C1 segment of cervical spinal cord (tissue), 14 donors: Measurements from ENCODE around the gene PRKAG1.
A peak's percentile ranks its signal among the peaks of the same experiment; 100 is the strongest.

Source experiments
- DNase-seq, 14 donors: peaks; one replicate each; lab custom pipeline; 2025; lab: John Stamatoyannopoulos, UW

PRKAG1 gene

GRCh38 chr12:49031573-49032161 is 13.1 kb upstream of the PRKAG1 start:
- no peak for DNase-seq

DNA sequence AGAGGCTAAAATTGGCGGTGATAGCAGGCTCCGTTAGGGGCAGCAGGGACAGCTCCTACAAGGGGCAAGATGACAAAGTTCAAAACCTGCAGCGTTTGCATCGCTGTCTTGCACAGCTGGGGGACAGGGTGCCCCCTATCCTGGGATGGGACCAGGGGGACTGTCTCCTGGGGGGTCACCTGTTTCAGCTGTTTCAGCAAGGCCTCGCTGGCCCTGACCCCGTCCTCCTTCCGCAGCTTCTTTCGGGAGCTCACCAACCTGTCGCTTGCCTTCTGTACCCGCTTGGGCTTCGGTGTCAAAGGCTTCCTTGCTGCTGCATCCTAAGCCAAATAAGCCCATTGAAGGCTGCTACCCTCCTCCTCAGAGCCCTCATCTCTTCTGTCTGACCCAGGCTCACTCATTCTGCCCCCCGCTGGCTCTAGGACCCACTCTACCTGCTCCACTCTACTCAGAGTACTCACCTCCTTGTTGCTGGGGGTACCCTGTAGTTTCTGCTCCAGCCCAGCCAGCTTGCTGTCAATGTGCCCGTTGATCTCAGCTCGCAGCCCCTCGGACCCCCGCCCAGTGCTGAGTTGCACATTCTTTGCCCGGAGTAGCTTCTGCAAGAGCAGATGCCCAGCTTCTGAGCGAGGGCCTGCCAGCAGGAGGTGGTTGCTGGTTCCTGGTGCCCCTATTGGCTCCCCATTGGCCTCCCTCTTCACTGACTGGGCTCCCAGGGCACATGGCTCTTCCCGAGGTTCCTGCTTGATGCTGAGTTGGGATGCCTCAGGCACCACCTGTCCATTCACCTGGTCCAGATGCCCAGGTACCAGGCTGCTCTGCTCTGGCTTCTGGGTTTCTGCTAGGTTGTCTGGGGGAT is 12.4 kb upstream of the PRKAG1 start:
- DNase-seq = no peak

DNA sequence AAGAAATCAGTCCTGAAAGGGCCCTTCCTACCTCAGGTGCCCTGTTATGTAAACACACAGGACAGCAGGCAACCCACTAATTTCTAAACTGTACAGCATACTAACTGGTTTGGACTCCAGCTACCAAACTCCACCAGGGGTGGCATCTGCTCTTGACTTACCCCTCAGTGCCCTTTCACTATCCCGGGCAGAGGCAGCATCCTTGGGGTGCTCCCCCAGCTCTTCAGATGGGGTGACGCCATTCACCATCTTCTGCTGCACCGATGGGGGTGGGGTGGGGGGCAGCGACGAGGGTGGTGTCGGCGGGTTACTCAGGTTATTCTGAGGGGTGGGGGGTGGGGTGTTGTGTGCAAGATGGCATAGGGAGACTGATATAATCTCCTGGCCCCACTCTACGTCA is 11.5 kb upstream of the PRKAG1 start:
- no peak for DNase-seq

- no peak for DNase-seq
Measured at GRCh38 chr12:49028666-49029275, 10.2 kb upstream of the PRKAG1 start.

GRCh38 chr12:49027846-49028555 is 9.4 kb upstream of the PRKAG1 start:
- DNase-seq = no peak

DNA sequence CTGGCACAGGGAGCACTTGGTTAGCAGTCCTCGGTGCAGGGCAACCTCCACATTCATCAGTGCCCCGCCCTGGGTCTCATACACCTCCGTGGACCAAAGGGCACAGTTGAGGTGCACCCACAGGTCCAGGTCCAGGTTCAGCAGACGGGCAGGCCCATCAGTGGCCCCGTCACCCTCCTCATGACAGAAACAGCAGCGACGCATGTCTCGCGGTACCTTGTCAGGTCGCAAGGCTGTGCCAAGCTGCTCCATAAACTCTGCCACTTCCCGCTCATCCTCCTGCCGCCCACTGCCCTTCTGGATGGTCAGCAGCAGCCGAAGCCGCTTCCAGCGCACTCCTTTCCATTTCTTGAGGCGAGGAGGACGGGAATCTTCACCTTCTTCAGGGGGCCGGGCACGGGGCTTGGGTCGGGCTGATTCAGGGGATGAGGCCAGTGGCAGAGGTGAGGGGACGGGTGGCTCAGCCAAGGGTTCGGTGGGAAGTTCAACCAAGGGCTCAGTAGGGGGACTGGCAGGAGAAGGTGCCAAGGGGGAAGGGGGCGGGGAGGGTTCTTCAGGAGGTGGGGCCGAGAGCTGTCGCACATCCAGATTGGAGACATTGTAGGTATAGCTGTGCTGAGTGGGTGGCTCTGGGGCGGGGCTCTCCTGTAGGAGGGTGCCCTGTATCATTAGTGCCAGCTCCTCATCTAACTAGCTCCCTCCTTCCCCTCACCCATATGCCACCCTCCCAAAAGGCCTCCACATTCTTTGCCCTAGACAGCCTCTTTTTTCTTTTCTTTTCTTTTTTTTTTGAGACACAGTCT is 8.3 kb upstream of the PRKAG1 start:
- no peak for DNase-seq

DNA sequence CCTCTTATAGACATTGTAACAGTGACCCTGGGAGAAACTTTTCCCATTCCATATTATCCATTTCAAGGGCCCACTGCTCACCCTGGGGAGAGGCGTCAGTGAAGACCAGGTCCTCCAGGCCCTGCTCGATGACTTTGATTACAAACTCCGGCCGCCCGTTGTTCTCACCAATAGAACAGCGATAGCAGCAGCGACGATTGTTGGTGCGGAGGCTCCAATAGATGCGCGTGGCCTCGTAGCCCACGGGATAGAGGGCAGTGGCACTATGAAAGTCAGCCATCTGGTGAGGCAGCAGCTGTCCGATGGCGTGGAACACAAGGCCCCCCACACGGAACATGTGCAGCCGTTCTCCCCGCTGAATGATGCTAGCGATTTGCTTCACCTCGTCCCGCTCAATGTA is 7.5 kb upstream of the PRKAG1 start:
- no peak for DNase-seq

DNA sequence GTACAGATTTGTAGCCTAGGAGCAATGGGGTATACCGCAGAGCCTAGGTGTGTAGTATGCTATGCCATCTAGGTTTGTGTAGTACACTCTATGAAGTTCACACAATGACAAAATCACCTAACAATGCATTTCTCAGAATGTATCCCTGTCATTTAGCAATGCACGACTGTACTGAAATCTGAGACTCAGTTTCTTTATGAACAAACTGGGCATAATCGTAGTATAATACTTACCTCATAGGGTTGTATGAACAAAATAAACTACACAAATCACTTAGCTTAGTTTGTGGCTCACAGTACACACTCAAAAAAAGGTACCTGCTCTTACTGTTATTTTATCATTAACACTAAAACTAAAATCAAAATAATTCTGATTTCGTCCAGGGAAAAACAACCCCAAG is 6.9 kb upstream of the PRKAG1 start:
- DNase-seq = no peak

GRCh38 chr12:49024543-49024942 is 6.0 kb upstream of the PRKAG1 start:
- no peak for DNase-seq

DNA sequence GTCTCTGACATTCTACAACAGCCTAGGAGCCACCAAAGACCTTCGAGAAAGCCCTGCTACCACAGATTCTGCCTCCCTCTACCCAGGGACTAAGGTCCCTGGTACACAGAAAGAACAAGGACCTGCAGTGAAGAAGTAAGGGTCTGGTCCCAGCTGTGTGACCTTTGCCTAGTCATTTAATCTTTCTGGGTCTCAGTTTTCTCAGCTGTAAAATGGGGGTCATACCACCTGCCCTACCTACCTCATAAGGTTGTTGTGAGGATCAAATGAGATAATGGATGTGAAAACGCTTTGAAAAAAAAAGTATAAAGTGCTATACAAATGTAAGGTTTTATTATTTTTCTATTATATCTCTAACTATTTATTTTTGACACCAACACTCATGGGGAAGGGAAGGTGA is 5.2 kb upstream of the PRKAG1 start:
- DNase-seq = no peak

DNA sequence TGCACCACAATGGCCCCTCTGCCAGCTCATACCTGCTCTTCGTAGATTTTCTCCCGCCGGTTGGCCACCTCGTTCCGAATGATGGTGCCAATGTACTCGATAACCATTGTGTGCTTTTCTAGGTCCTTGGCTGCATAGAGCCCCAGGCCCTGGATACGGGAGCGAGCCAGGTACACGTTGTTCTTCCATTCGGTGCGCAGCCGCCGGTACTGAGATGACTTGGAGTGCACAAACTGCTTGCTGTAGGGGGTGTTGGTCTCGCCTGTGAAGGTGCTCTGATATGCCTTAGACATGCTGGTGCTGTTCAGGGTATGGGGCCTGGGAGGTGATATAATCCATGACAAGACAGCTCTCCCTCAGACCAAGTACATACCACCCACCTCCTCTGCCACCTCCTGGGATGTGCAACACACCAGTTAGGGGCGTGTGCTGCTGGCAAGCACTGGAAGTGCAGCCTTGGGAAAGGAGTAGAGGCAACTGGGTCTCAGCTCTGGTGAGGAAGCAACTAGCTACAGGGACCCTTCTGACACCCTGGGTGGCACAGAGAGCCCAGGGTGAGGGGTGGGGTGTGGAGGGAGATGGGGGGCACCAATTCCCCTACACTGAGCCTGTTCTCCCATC is 4.1 kb upstream of the PRKAG1 start:
- DNase-seq = no peak

- no peak for DNase-seq
Measured at GRCh38 chr12:49021292-49021915, 2.8 kb upstream of the PRKAG1 start.

DNA sequence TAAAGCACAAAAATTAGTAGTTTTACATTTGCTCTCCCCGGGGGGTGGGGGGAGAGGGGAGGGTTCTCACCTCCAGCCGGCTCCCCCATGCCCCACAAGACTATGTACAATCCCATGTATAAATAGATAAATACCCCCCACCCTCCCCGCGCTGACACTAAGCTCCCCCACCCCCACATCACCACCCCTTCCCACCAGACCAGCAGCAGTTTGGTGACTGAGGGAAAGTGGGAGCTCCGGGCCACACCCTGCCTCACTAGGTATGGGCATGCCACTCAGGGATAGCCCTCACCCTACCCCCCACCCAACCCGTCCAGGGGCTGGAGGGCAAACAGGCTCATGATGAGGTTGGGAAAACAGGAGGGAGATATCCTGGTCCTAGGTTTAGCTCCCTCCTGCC is 1.9 kb upstream of the PRKAG1 start:
- no peak for DNase-seq

- peak in 1 of 14 donors; percentile 15 for DNase-seq
Measured at GRCh38 chr12:49019443-49020324, 1.1 kb upstream of the PRKAG1 start.

DNA sequence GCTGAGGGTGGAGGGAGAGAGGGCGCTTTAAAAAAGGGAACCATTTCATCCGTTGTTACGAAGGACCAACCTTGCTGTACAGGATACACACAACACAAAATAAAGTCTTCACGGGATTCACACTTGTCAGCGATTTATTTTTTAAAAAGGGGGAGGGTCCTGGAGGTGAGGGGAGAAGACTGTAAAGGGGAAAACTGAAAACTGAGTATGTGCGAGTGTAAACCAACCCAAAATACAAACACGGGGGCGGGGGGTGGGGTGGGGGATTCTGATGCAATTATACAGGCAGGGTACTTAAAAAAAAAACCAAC is 499 bp upstream of the PRKAG1 start:
- no peak for DNase-seq

DNA sequence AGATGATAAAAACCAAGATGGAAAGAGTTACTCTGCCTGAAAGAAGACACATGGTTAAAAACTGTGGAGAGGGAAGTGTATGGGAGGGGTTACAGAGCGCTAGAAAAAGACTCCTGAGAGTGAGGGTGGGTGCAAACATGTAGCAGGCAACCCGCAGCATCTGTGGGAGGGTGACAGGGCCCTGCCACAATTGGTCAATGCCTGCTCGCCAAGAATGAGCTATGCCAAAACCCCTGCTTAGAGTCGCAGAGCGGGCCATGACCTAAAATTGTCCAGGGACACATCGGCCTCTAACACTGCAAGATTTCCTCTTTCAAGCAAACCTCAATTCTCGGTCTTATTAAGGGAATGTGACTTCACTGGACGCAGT is 700 bp downstream of the PRKAG1 start:
- no peak for DNase-seq

GRCh38 chr12:49015196-49015595 is 3.4 kb downstream of the PRKAG1 start:
- DNase-seq = no peak

DNA sequence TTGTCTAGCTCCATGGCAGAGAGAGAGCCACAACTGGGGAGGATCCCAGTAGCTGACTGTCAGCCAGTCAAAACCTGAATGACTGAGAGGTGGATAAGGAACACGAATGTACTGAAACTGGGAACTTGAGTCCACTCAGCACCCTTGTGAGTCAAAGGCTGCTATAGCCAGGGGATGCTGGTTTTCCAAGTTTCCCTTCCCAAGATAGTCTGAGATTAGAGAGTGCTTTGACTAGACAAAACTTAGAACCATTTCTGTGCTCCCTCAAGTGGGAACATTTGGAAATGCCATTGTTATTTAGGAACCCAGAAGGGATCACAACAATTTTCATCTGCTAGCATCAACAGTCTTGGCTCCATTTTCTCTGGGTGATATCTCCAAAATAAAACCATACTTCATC is 4.0 kb downstream of the PRKAG1 start:
- DNase-seq = no peak

DNA sequence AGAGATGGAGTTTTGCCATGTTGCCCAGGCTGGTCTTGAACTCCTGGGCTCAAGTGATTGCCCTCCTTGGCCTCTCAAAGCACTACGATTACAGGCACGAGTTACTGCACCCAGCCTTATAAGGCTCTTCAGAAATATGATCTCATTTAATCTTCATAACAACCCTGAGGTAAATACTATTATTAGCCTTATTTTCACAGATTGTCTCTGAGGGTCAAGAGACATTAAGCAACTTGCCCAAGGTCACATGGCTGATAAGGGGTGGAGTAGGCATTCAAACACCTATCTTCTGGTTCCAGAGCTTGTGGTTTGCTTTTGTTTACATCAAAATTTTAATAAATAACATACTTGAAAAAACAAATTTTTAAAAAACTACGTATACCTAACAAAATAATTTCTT is 5.1 kb downstream of the PRKAG1 start:
- DNase-seq = no peak

DNA sequence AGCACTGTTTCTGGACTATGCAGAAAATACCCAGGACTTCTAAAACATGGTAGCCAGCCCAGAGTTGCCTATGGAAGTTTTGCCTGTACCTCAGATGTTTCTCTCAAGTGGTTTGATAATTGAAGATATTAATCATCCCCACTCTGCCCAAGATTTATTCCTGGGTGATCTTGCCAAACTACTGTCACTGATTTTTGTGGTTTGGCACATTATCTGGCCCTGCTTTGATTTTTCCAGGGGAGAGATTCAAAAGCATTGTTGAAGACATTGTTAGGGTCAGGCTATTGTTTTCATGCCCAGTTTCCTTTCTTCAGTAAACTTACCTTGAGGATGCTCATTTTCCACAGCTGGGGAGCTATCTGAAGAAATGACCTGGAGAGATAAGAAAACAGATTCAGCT is 5.8 kb downstream of the PRKAG1 start:
- DNase-seq = no peak
